NCI-H2227 treated with DMSO at 0.1 percent for 48 hours (cell line): ENCODE measurements around the gene EPSTI1.
A peak's percentile ranks its signal among the peaks of the same experiment; 100 is the strongest.
"Not testable (repeated sequence)": the region's sequence is repeated elsewhere in the genome, so short reads cannot be mapped to it uniquely, and the experiment has no call there.

Experiments used
- DNase-seq: peaks from one replicate; lab custom pipeline; 2025; lab: John Stamatoyannopoulos, UW

Gene EPSTI1

GRCh38 chr13:42893214-42893671 is 98.8 kb downstream of the EPSTI1 start:
- DNase-seq, result no peak

GRCh38 chr13:42892760-42893159 is 99.3 kb downstream of the EPSTI1 start:
- no peak for DNase-seq

- no peak for DNase-seq
Observed at GRCh38 chr13:42891591-42891990, 100.5 kb downstream of the EPSTI1 start.

- no peak for DNase-seq
Observed at GRCh38 chr13:42885325-42885724, 106.7 kb downstream of the EPSTI1 start.

GRCh38 chr13:42883771-42884467 is 108.1 kb downstream of the EPSTI1 start:
- no peak for DNase-seq

- no peak for DNase-seq
Observed at GRCh38 chr13:42883142-42883541, 108.9 kb downstream of the EPSTI1 start.

- DNase-seq, result no peak
Observed at GRCh38 chr13:42880056-42880605, 111.9 kb downstream of the EPSTI1 start.

- DNase-seq, result no peak
Observed at GRCh38 chr13:42878721-42879120, 113.3 kb downstream of the EPSTI1 start.

- DNase-seq, result peak; percentile 36
Observed at GRCh38 chr13:42876887-42877545, 115.0 kb downstream of the EPSTI1 start.

- no peak for DNase-seq
Observed at GRCh38 chr13:42876270-42876714, 115.7 kb downstream of the EPSTI1 start.

GRCh38 chr13:42875475-42876269 is 116.4 kb downstream of the EPSTI1 start:
- DNase-seq, result peak; percentile 15

- DNase-seq, result no peak
Observed at GRCh38 chr13:42874221-42874620, 117.8 kb downstream of the EPSTI1 start.

- no peak for DNase-seq
Observed at GRCh38 chr13:42873081-42873480, 119.0 kb downstream of the EPSTI1 start.

- DNase-seq, result no peak
Observed at GRCh38 chr13:42867232-42867631, 124.8 kb downstream of the EPSTI1 start.

- no peak for DNase-seq
Observed at GRCh38 chr13:42865768-42866102, 126.3 kb downstream of the EPSTI1 start.

GRCh38 chr13:42864952-42865767 is 126.9 kb downstream of the EPSTI1 start:
- DNase-seq, result no peak

- not testable (repeated sequence) for DNase-seq
Observed at GRCh38 chr13:42862370-42862769, 129.7 kb downstream of the EPSTI1 start.

GRCh38 chr13:42860485-42860884 is 131.6 kb downstream of the EPSTI1 start:
- no peak for DNase-seq

GRCh38 chr13:42859760-42860159 is 132.3 kb downstream of the EPSTI1 start:
- no peak for DNase-seq

GRCh38 chr13:42855410-42855809 is 136.6 kb downstream of the EPSTI1 start:
- no peak for DNase-seq

GRCh38 chr13:42852136-42852535 is 139.9 kb downstream of the EPSTI1 start:
- peak; percentile 36 for DNase-seq

GRCh38 chr13:42849200-42849599 is 142.8 kb downstream of the EPSTI1 start:
- DNase-seq, result no peak
